Left ventricle myocardium inferior (tissue), 1 donor: ENCODE measurements around the gene SMIM34. TPM values are rescaled to one million over a fixed set of nuclear protein-coding genes. Genes with fewer than 3 reads are reported as not detected.
"Not testable (repeated sequence)": the region's sequence is repeated elsewhere in the genome, so short reads cannot be mapped to it uniquely, and the experiment has no call there.

Experiments used
- DNase-seq: peaks from one replicate; pipeline ENCODE4 v3.0.0-alpha.2; 2020
- H3K27ac ChIP-seq: fragments of 200-600 bp; replicated peaks from 2 replicates; pipeline ENCODE4 v1.8.0; 2021
- H3K27me3 ChIP-seq: fragments of 200-600 bp; 2 replicates; pipeline ENCODE4 v1.8.0; 2021; ENCODE audit warnings: low read depth
- H3K36me3 ChIP-seq: fragments of 200-600 bp; 2 replicates; pipeline ENCODE4 v1.8.0; 2021
- H3K4me1 ChIP-seq: fragments of 200-600 bp; 2 replicates; pipeline ENCODE4 v1.8.0; 2021
- H3K4me3 ChIP-seq: fragments of 200-600 bp; 2 replicates; pipeline ENCODE4 v1.8.0; 2021; ENCODE audit warnings: mild to moderate bottlenecking, moderate library complexity
- H3K9me3 ChIP-seq: fragments of 200-600 bp; replicated peaks from 2 replicates; pipeline ENCODE4 v1.8.0; 2021
- CTCF ChIP-seq: fragments of 200-600 bp; IDR thresholded peaks from 2 replicates; pipeline ENCODE4 v1.8.0; 2021; ENCODE audit warnings: antibody characterized with exemption, mild to moderate bottlenecking, borderline replicate concordance
- intact Hi-C: fragments of 100-400 bp; cut with micrococcal nuclease; formaldehyde crosslinking; loops from one replicate; pipeline ENCODE4 v1.11.0; 2022
- total RNA-seq: library from RNA; stranded (reverse); fragmentation: NEBNext Ultra II Directional; extraction: Animal tissue kit (Norgen Biotek cat#: 25700); gene quantifications from one replicate; pipeline ENCODE4 v1.2.1, GENCODE V29; 2021
- donor health status: DM: no; HTN: yes; CAD: no; lungs with severe emphysema.

SMIM34 gene
- total RNA-seq, 1 donor from 2014 or later: not detected

GRCh38 chr21:34406102-34406501 lies 17.6 kb downstream of the SMIM34 start:
- H3K4me3 ChIP-seq, intact Hi-C loops: not testable (repeated sequence)

GRCh38 chr21:34405686-34406085 lies 18.1 kb downstream of the SMIM34 start:
- intact Hi-C loops, H3K4me1 ChIP-seq, DNase-seq, H3K4me3 ChIP-seq, H3K27me3 ChIP-seq, H3K9me3 ChIP-seq, H3K36me3 ChIP-seq, H3K27ac ChIP-seq: not testable (repeated sequence)

More at GRCh38 chr21:34406102-34406501, 17.6 kb downstream of the SMIM34 start:
- not testable (repeated sequence) for DNase-seq, H3K36me3 ChIP-seq, H3K27ac ChIP-seq, H3K4me1 ChIP-seq, H3K9me3 ChIP-seq, H3K27me3 ChIP-seq

GRCh38 chr21:34404742-34405141 lies 19.0 kb downstream of the SMIM34 start:
- H3K27me3 ChIP-seq, intact Hi-C loops: not testable (repeated sequence)

GRCh38 chr21:34400522-34400921 lies 23.2 kb downstream of the SMIM34 start:
- H3K27ac ChIP-seq, H3K4me3 ChIP-seq, H3K27me3 ChIP-seq, DNase-seq, H3K4me1 ChIP-seq, intact Hi-C loops, H3K36me3 ChIP-seq, H3K9me3 ChIP-seq: not testable (repeated sequence)

More at GRCh38 chr21:34404742-34405141, 19.0 kb downstream of the SMIM34 start:
- H3K27ac ChIP-seq, H3K9me3 ChIP-seq, H3K4me1 ChIP-seq, H3K4me3 ChIP-seq, DNase-seq, H3K36me3 ChIP-seq: not testable (repeated sequence)

GRCh38 chr21:34383724-34384415 lies 39.9 kb downstream of the SMIM34 start:
- intact Hi-C loops, DNase-seq, H3K36me3 ChIP-seq, H3K4me1 ChIP-seq, H3K4me3 ChIP-seq, H3K27me3 ChIP-seq, H3K9me3 ChIP-seq, H3K27ac ChIP-seq: not testable (repeated sequence)

GRCh38 chr21:34383138-34383537 lies 40.6 kb downstream of the SMIM34 start:
- H3K27me3 ChIP-seq, H3K36me3 ChIP-seq, DNase-seq, H3K9me3 ChIP-seq, H3K4me3 ChIP-seq, H3K4me1 ChIP-seq, intact Hi-C loops, H3K27ac ChIP-seq: not testable (repeated sequence)

GRCh38 chr21:34375619-34375972 lies 48.2 kb downstream of the SMIM34 start:
- H3K9me3 ChIP-seq, H3K36me3 ChIP-seq, H3K4me1 ChIP-seq, DNase-seq, H3K4me3 ChIP-seq, H3K27me3 ChIP-seq, intact Hi-C loops, H3K27ac ChIP-seq: not testable (repeated sequence)

- intact Hi-C loops, H3K9me3 ChIP-seq, H3K27me3 ChIP-seq, H3K4me1 ChIP-seq, H3K4me3 ChIP-seq, DNase-seq, H3K36me3 ChIP-seq, H3K27ac ChIP-seq: not testable (repeated sequence)
Observed at GRCh38 chr21:34374940-34375618, 48.7 kb downstream of the SMIM34 start, which contains the start of gene SMIM11. SMIM11 (plus strand) TSS chr21:34375507; CDS start chr21:34379505, 3,998 bp downstream.

- H3K9me3 ChIP-seq, intact Hi-C loops, H3K36me3 ChIP-seq, H3K27ac ChIP-seq, H3K4me1 ChIP-seq, H3K27me3 ChIP-seq, H3K4me3 ChIP-seq, DNase-seq: not testable (repeated sequence)
Observed at GRCh38 chr21:34374462-34374861, 49.3 kb downstream of the SMIM34 start.

- DNase-seq: no peak
- no peaks in the 10 kb centered on the region for H3K9me3 ChIP-seq
- no peak overlapping the region for H3K4me3 ChIP-seq
- no peak overlapping the region for H3K27ac ChIP-seq
- no peaks in the 10 kb centered on the region for H3K4me1 ChIP-seq
- TF ChIP-seq CTCF: no peak
- H3K27me3 ChIP-seq: no peaks in the 10 kb centered on the region
- intact Hi-C loops: no loop called here
- no peaks in the 10 kb centered on the region for H3K36me3 ChIP-seq
Observed at GRCh38 chr21:34372321-34372720, 51.4 kb downstream of the SMIM34 start.
